Endothelial cell of umbilical vein (primary cell): Measurements from ENCODE around the gene PKN3. TPM values are rescaled to one million over a fixed set of nuclear protein-coding genes. Genes with fewer than 3 reads are reported as not detected.

Experiments used
- BruUV-seq: library from RNA; stranded (reverse); fragments of 400-500 nt; replicated peaks from 2 replicates; lab custom pipeline; 2021; lab: Mats Ljungman, UMichigan
- CTCF ChIA-PET: fragments of 300-600, 350-600 bp; sonication (Branson Sonifier 250); formaldehyde crosslinking; loops from one replicate; lab custom pipeline; 2021; ENCODE audit warnings: antibody characterized with exemption, inconsistent platforms; lab: Charles Lee
- POLR2A ChIA-PET: fragments of 300-600, 350-600 bp; sonication (Branson Sonifier 250); formaldehyde crosslinking; loops from one replicate; lab custom pipeline; 2021; ENCODE audit warnings: antibody characterized with exemption, inconsistent platforms; lab: Charles Lee
- DNase-seq: peaks from one replicate; pipeline ENCODE4 v3.0.0-alpha.2; 2011; ENCODE audit warnings: low read depth, low spot score
- FAIRE-seq: peaks from 2 replicates; lab custom pipeline; 2011; peaks lifted over from hg19 to GRCh38; lab: Jason Lieb, UNC
- H2AFZ ChIP-seq: 2 replicates; pipeline ENCODE4 v1.6.0; 2012; ENCODE audit warnings: low read depth, low read length, control low read depth, inconsistent platforms
- H3K27ac ChIP-seq: 2 replicates; pipeline ENCODE4 v1.5.1; 2011; ENCODE audit warnings: low read depth, mild to moderate bottlenecking, control low read depth, low read length, moderate library complexity; ENCODE audit not compliant: insufficient read depth
- H3K27me3 ChIP-seq, 2 experiments: 2 replicates each; pipeline versions ENCODE4 v1.6.0 to v1.6.1; 2011; ENCODE audit warnings: low read length in 2 of 2, mixed read lengths in 1 of 2; ENCODE audit not compliant: control insufficient read depth in 2 of 2, insufficient read depth in 2 of 2
- H3K36me3 ChIP-seq, 2 experiments: 2 replicates in 1 of 2; 3 replicates in 1 of 2; pipeline ENCODE4 v1.5.1; 2011; ENCODE audit warnings: low read length in 2 of 2, mild to moderate bottlenecking in 1 of 2, moderate library complexity in 1 of 2; ENCODE audit not compliant: control insufficient read depth in 2 of 2, insufficient read depth in 2 of 2; ENCODE audit errors: extremely low read depth in 1 of 2
- H3K4me1 ChIP-seq: 3 replicates; pipeline ENCODE4 v1.5.1; 2011; ENCODE audit warnings: mild to moderate bottlenecking, low read length; ENCODE audit not compliant: control insufficient read depth, insufficient read depth; ENCODE audit errors: extremely low read depth
- H3K4me2 ChIP-seq: 2 replicates; pipeline ENCODE4 v1.6.1; 2011; ENCODE audit warnings: low read length, control low read depth, mixed read lengths; ENCODE audit not compliant: insufficient read depth
- H3K4me3 ChIP-seq, 3 experiments: fragments of 200-600 bp in 1 of 3; sonication (generic), shearing (Covaris generic) in 1 of 3; replicated peaks in 1 of 3; 2 replicates each; pipeline ENCODE4 v1.5.1; 2011 to 2016; ENCODE audit warnings: control low read depth in 3 of 3, low read length in 3 of 3, mild to moderate bottlenecking in 2 of 3, inconsistent platforms in 1 of 3, low read depth in 1 of 3, moderate library complexity in 1 of 3; ENCODE audit not compliant: insufficient read depth in 1 of 3
- H3K79me2 ChIP-seq: 2 replicates; pipeline ENCODE4 v1.6.0; 2012; ENCODE audit warnings: low read length, inconsistent platforms; ENCODE audit not compliant: control insufficient read depth, insufficient read depth
- H3K9ac ChIP-seq: replicated peaks from 2 replicates; pipeline ENCODE3; 2011; ENCODE audit warnings: low read length, control low read depth; ENCODE audit not compliant: insufficient read depth; ENCODE audit errors: extremely low read depth
- H3K9me1 ChIP-seq: replicated peaks from 3 replicates; pipeline ENCODE4 v1.6.0; 2011; ENCODE audit warnings: mild to moderate bottlenecking, low read length; ENCODE audit not compliant: control insufficient read depth, insufficient read depth; ENCODE audit errors: extremely low read depth
- H3K9me3 ChIP-seq: replicated peaks from 2 replicates; pipeline ENCODE4 v1.5.1; 2012; ENCODE audit warnings: low read length, inconsistent platforms; ENCODE audit not compliant: control insufficient read depth, insufficient read depth
- H4K20me1 ChIP-seq: replicated peaks from 2 replicates; pipeline ENCODE3; 2011; ENCODE audit warnings: mild to moderate bottlenecking, low read length; ENCODE audit not compliant: control insufficient read depth, insufficient read depth; ENCODE audit errors: extremely low read depth
- CTCF ChIP-seq, 2 donors: IDR thresholded peaks; 1 replicate in 1 of 2; 2 replicates in 1 of 2; pipeline ENCODE4 v1.5.1; 2011; ENCODE audit warnings: low read length in 2 of 2, mild to moderate bottlenecking in 2 of 2, moderate library complexity in 2 of 2, control low read depth in 1 of 2, inconsistent platforms in 1 of 2, low read depth in 1 of 2; ENCODE audit not compliant: insufficient read depth in 1 of 2; ENCODE audit errors: extremely low read depth in 1 of 2
- EZH2 ChIP-seq: IDR thresholded peaks from 2 replicates; pipeline ENCODE4 v1.6.1; 2012; ENCODE audit warnings: borderline replicate concordance, low read depth, mild to moderate bottlenecking, moderate library complexity, low read length, inconsistent platforms; ENCODE audit not compliant: severe bottlenecking
- FOS ChIP-seq: IDR thresholded peaks from 2 replicates; pipeline ENCODE4 v1.6.1; 2011; ENCODE audit warnings: mild to moderate bottlenecking, low read length, moderate library complexity, borderline replicate concordance; ENCODE audit not compliant: insufficient read depth
- GATA2 ChIP-seq: IDR thresholded peaks from 2 replicates; pipeline ENCODE4 v1.7.0; 2011; ENCODE audit warnings: low read depth, mild to moderate bottlenecking, moderate library complexity, mixed read lengths, low read length; ENCODE audit not compliant: insufficient read length, insufficient read depth
- JUN ChIP-seq: IDR thresholded peaks from 2 replicates; pipeline ENCODE4 v1.6.1; 2011; ENCODE audit warnings: borderline replicate concordance, low read depth; ENCODE audit not compliant: insufficient read length, insufficient read depth
- MYC ChIP-seq: IDR thresholded peaks from one replicate; pipeline ENCODE4 v1.6.1; 2011; ENCODE audit warnings: mild to moderate bottlenecking, low read depth, low read length
- POLR2A ChIP-seq: IDR thresholded peaks from 2 replicates; pipeline ENCODE4 v1.6.1; 2012; ENCODE audit warnings: low read depth, mild to moderate bottlenecking, control low read depth, low read length
- POLR2AphosphoS5 ChIP-seq: IDR thresholded peaks from 2 replicates; pipeline ENCODE4 v1.6.1; 2012; ENCODE audit warnings: low read depth, mild to moderate bottlenecking, control low read depth, low read length, moderate library complexity; ENCODE audit not compliant: insufficient read depth
- dilution Hi-C: fragments of 300-500 bp; cut with MboI; formaldehyde crosslinking; loops from one replicate; pipeline ENCODE4 v1.15.0; 2019; ENCODE audit warnings: low sequenced_read_pairs; ENCODE audit not compliant: extremely low pct_ligation_motif_present
- intact Hi-C: fragments of 100-400 bp; cut with micrococcal nuclease; formaldehyde crosslinking; loops from one replicate; pipeline ENCODE4 v1.10.0; 2022
- polyA plus RNA-seq, 4 experiments: library from polyadenylated mRNA; depleted of rRNA in 3 of 4; stranded (reverse) in 3 of 4; unstranded in 1 of 4; fragments of >200 nt; gene quantifications; 2 replicates each; pipeline versions ENCODE4 v1.2.1 to v1.2.3, GENCODE V29; 2011 to 2012; ENCODE audit warnings: missing spikeins in 1 of 4
- total RNA-seq: library from RNA; stranded (reverse); gene quantifications from 2 replicates; pipeline ENCODE4 v1.2.3, GENCODE V29; 2021
- TF ChIP-seq, protein P1 (sequence below): IDR thresholded peaks from 2 replicates; pipeline ENCODE4 v1.6.1; 2011; ENCODE audit not compliant: insufficient read depth, insufficient read length

PKN3 gene
- total and polyA plus RNA-seq, 2 donors (not counting 3 experiments of a cell fraction or from before 2014, with no cell fraction given): 29.5 to 40.4 TPM

DNA sequence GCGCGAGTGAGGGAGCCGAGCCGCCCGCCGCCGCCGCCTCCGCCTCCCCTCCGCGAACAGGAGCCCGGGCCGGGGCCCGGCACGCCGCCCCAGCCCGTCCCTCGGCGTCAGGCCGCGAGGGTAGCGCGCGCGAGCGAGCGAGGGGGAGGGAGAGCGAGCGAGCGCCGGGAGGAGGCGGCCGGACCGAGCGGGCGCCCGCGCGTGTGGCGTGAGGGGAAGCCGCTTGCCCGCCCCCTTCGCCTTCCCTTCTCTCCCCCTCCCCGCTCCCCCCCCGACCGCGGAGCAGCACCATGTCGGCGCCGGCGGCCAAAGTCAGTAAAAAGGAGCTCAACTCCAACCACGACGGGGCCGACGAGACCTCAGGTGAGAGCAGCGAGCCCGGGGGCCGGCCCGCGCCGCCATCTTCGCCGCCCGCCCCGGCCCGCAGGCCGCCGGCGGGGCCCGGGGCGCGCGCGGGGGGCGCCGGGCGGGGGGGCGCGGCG is 13.0 kb upstream of the PKN3 start:
- H3K79me2 ChIP-seq: peaks cover 50% of the 10 kb centered on the region
- peaks cover 5% of the 10 kb centered on the region for H4K20me1 ChIP-seq
- H3K9me1 ChIP-seq: no peaks in the 10 kb centered on the region
- H2AFZ ChIP-seq: no peak overlapping the region
- intact Hi-C loops (loop anchor here (1.0 to 5.0 kb wide), 5 partner anchors 13 to 137 kb away; partner anchors contain the start of genes DYNC2I2, PKN3, SPTAN1 and ZDHHC12), dilution Hi-C loops (no loop called here)
- H3K4me2 ChIP-seq: no peak overlapping the region
- H3K36me3 ChIP-seq: peaks cover 16 to 17% of the 10 kb centered on the region in 2 experiments
- H3K9me3 ChIP-seq: no peaks in the 10 kb centered on the region
- no peaks in the 10 kb centered on the region for H3K27me3 ChIP-seq
- FAIRE-seq (no peak), DNase-seq (no peak)
- TF ChIP-seq POLR2AphosphoS5: peak; percentile 6
- no peak for TF ChIP-seq MYC
- BruUV-seq: no TSS peak
- CTCF ChIA-PET: interaction anchor here (1.8 to 2.0 kb wide), 2 partner anchors 11 to 13 kb away, joined by 6 to 8 read pairs; partner anchors contain the start of gene PKN3
- peaks cover 18% of the 10 kb centered on the region for H3K4me1 ChIP-seq
- POLR2A ChIA-PET: interaction anchor here (0.9 kb wide), 1 partner anchor 137 kb away, joined by 3 read pairs; the partner anchor contains the start of gene SPTAN1
- H3K4me3 ChIP-seq: peak overlapping the region; percentile 34 to 79 (median 47)
- peak overlapping the region; percentile 66 for H3K9ac ChIP-seq
- H3K27ac ChIP-seq: peak overlapping the region; percentile 54

DNA sequence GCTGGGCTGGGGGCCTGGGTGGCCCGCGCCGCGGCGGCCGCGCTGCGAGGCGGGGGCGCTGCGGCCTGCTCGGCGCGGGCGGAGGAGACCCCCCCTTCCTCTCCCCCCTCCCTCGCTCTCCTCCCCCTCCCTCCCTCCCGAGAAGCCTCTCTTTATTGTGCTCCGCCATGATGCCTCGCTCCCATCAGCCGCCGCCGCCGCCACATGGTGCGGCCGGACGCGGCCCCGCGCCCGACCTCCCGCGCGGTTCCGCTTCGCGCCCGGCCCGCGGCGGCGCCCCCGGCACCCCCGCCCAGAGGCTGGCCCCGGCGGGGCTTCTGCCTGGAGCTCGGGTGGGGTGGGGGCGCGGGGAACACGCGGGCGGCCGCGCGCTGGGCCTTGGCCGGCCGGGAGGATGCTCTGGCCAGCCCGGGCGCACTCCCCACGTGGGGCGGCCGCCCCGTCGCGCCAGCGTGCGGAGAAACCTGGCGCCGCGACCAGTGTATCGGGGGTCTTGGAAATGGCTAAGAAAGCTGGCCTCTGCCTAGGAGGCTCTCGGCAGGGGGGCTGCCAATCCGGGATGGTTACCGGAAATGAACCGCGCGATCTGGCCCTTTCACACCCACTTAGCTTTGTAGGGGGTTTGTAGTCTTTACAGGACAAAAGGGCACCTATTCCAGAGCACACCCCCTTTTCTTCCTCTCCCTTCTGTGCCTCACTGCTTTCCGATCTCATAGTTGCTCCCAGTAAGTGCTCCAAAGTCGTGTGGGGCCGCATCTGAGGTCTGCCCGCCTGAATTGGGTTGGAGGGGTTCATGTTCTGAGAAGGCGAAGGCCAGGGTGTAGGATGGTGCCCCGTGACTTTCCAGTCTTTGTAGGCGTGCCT is 12.3 kb upstream of the PKN3 start:
- H3K4me1 ChIP-seq: peaks cover 12% of the 10 kb centered on the region
- POLR2A ChIA-PET: interaction anchor here (0.9 kb wide), 1 partner anchor 138 kb away, joined by 3 read pairs; the partner anchor contains the start of gene SPTAN1
- peak overlapping the region; percentile 39 for H3K27ac ChIP-seq
- no TSS peak for BruUV-seq
- intact Hi-C loops: loop anchor here (1.0 to 5.0 kb wide), 5 partner anchors 12 to 138 kb away; partner anchors contain the start of genes DYNC2I2, PKN3, SPTAN1 and ZDHHC12
- peaks cover 5% of the 10 kb centered on the region for H4K20me1 ChIP-seq
- H3K9ac ChIP-seq: peak overlapping the region; percentile 81
- H3K9me1 ChIP-seq: no peaks in the 10 kb centered on the region
- no peak overlapping the region for H2AFZ ChIP-seq
- peaks cover 17 to 20% of the 10 kb centered on the region in 2 experiments for H3K36me3 ChIP-seq
- peaks cover 50% of the 10 kb centered on the region for H3K79me2 ChIP-seq
- dilution Hi-C loops: no loop called here
- DNase-seq (peak; percentile 15), FAIRE-seq (no peak)
- CTCF ChIA-PET: interaction anchor here (1.8 to 2.0 kb wide), 2 partner anchors 10 to 12 kb away, joined by 6 to 8 read pairs; partner anchors contain the start of gene PKN3
- TF ChIP-seq, protein P1, sequence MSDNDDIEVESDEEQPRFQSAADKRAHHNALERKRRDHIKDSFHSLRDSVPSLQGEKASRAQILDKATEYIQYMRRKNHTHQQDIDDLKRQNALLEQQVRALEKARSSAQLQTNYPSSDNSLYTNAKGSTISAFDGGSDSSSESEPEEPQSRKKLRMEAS: no peak
- no peak for TF ChIP-seq CTCF (IDR thresholded peaks at IDR 0.05; ENCODE audit: extremely low read depth in 1 of 2, insufficient read depth in 1 of 2, low read depth in 1 of 2, low read length in 2 of 2)
- TF ChIP-seq JUN: no peak
- TF ChIP-seq GATA2: no peak
- TF ChIP-seq POLR2A: peak; percentile 21
- TF ChIP-seq EZH2: no peak
- peak; percentile 26 for TF ChIP-seq POLR2AphosphoS5
- no peak for TF ChIP-seq FOS
- H3K4me3 ChIP-seq: peak overlapping the region; percentile 50 to 79 (median 78)
- H3K27me3 ChIP-seq: no peaks in the 10 kb centered on the region
- H3K9me3 ChIP-seq: no peaks in the 10 kb centered on the region
- H3K4me2 ChIP-seq: peak overlapping the region; percentile 95
